K562 (cell line): ENCODE data around the gene DNAJC1. TPM values are rescaled to one million over a fixed set of nuclear protein-coding genes. Genes with fewer than 3 reads are reported as not detected.

Experiments used
- CBX5 ChIP-seq: IDR thresholded peaks from 2 replicates; pipeline ENCODE4 v1.6.1; 2014; ENCODE audit warnings: low read depth, borderline replicate concordance
- CTCF ChIP-seq, 3 experiments: IDR thresholded peaks in 2 of 3; conservative IDR thresholded peaks in 1 of 3; 2 replicates each; pipeline ENCODE4 v1.5.1; 2011 to 2012; ENCODE audit warnings: low read length in 3 of 3, mild to moderate bottlenecking in 3 of 3, control low read depth in 2 of 3, improper control_type of control experiment in 1 of 3, inconsistent platforms in 1 of 3, low read depth in 1 of 3, mixed read lengths in 1 of 3, moderate library complexity in 1 of 3; ENCODE audit not compliant: insufficient read depth in 2 of 3
- CTCFL ChIP-seq: IDR thresholded peaks from 2 replicates; pipeline ENCODE4 v1.6.1; 2011; ENCODE audit warnings: borderline replicate concordance, low read depth, mild to moderate bottlenecking, moderate library complexity, low read length; ENCODE audit not compliant: insufficient read depth, poor library complexity, severe bottlenecking
- ELF2 ChIP-seq: fragments of 250-450 bp; sonication (Bioruptor Pico); IDR thresholded peaks from 2 replicates; pipeline ENCODE4 v1.5.0; 2021; ENCODE audit warnings: mild to moderate bottlenecking
- FOS ChIP-seq: IDR thresholded peaks from 3 replicates; pipeline ENCODE4 v1.6.1; 2011; ENCODE audit not compliant: insufficient read length; ENCODE audit errors: extremely low read depth
- HIVEP1 ChIP-seq: fragments of 250-450 bp; sonication (Bioruptor Pico); IDR thresholded peaks from 2 replicates; pipeline ENCODE4 v1.4.0; 2020; ENCODE audit warnings: mild to moderate bottlenecking
- HLTF ChIP-seq: fragments of 450-650 bp; IDR thresholded peaks from 2 replicates; pipeline ENCODE4 v1.6.1; 2016
- IFI16 ChIP-seq: fragments of 250-450 bp; sonication (Bioruptor Pico); IDR thresholded peaks from 2 replicates; pipeline ENCODE4 v2.1.2; 2022; ENCODE audit warnings: mild to moderate bottlenecking, inconsistent platforms
- NBN ChIP-seq: fragments of 450-650 bp; IDR thresholded peaks from 2 replicates; pipeline ENCODE4 v1.6.1; 2016; ENCODE audit warnings: low read depth, mild to moderate bottlenecking
- RBFOX2 ChIP-seq: fragments of 200-400 bp; formaldehyde crosslinking; IDR thresholded peaks from 2 replicates; pipeline ENCODE4 v1.6.1; 2017; ENCODE audit warnings: low read depth, mild to moderate bottlenecking, low read length, moderate library complexity
- RREB1 ChIP-seq: fragments of 250-450 bp; sonication (Bioruptor Pico); IDR thresholded peaks from 2 replicates; pipeline ENCODE4 v1.4.0; 2020
- SNAPC5 ChIP-seq: fragments of 250-450 bp; sonication (Bioruptor Pico); IDR thresholded peaks from 2 replicates; pipeline ENCODE4 v1.8.0; 2021; ENCODE audit warnings: moderate library complexity, mild to moderate bottlenecking, inconsistent platforms
- ZC3H4 ChIP-seq: sonication (generic); formaldehyde crosslinking; IDR thresholded peaks from 2 replicates; pipeline ENCODE4 v1.9.0; 2021; ENCODE audit warnings: missing genetic modification reagents, borderline replicate concordance
- ZNF124 ChIP-seq: sonication (generic); formaldehyde crosslinking; IDR thresholded peaks from 2 replicates; pipeline ENCODE4 v1.8.1; 2022; ENCODE audit warnings: missing genetic modification reagents
- ZNF197 ChIP-seq: fragments of 200-800 bp; sonication (Bioruptor generic); IDR thresholded peaks from 2 replicates; pipeline ENCODE4 v1.6.1; 2016; ENCODE audit warnings: low read depth, missing genetic modification characterization, missing compliant biosample characterization
- ZNF232 ChIP-seq: sonication (generic); formaldehyde crosslinking; IDR thresholded peaks from 2 replicates; pipeline ENCODE4 v1.8.0; 2022; ENCODE audit warnings: mild to moderate bottlenecking, missing genetic modification reagents
- ZNF280B ChIP-seq: fragments of 250-450 bp; sonication (Bioruptor Pico); IDR thresholded peaks from 2 replicates; pipeline ENCODE4 v1.5.1; 2021; ENCODE audit warnings: mild to moderate bottlenecking
- ZNF347 ChIP-seq: fragments of 450-650 bp; formaldehyde crosslinking; IDR thresholded peaks from 2 replicates; pipeline ENCODE4 v1.4.0; 2020; ENCODE audit warnings: low read depth, mild to moderate bottlenecking, moderate library complexity
- ZNF354B ChIP-seq: fragments of 250-450 bp; sonication (Bioruptor Pico); IDR thresholded peaks from 2 replicates; pipeline ENCODE4 v1.4.0; 2020
- polyA plus RNA-seq, 8 experiments: library from polyadenylated mRNA; depleted of rRNA in 4 of 8; stranded (reverse) in 5 of 8; unstranded in 3 of 8; fragments of >200 nt; fragmentation: Nextera tagmentation in 2 of 8; fragmentation: Illumina TruSeq in 1 of 8; extraction: Ambion mirVana in 2 of 8; extraction: Trizol in 1 of 8; gene quantifications; 2 replicates each; pipeline versions ENCODE4 v1.2.1 to v1.2.3, GENCODE V29; 2011 to 2014; ENCODE audit warnings: inconsistent platforms in 1 of 8, missing spikeins in 1 of 8
- total RNA-seq, 7 experiments: library from RNA; depleted of rRNA in 6 of 7; stranded (reverse); fragments of >200 nt in 6 of 7; fragmentation: Illumina TruSeq in 2 of 7; extraction: Trizol in 2 of 7; gene quantifications; 2 replicates each; pipeline versions ENCODE4 v1.2.1 to v1.2.3, GENCODE V29; 2011 to 2021; ENCODE audit warnings: low replicate concordance in 1 of 7

The DNAJC1 gene
- total and polyA plus RNA-seq, 9 of the 15 experiments (the other 6 are each of a cell fraction or from before 2014, with no cell fraction given), result 5.4 to 77.6 (median 40.3) TPM

- TF ChIP-seq CTCF (IDR thresholded peaks at IDR 0.05 in 2 of 3, conservative IDR thresholded peaks at IDR 0.05 in 1 of 3; ENCODE audit: insufficient read depth in 2 of 3, low read depth in 1 of 3, low read length in 3 of 3) (no peak), IFI16 (CRISPR knock-in tag) (no peak), ZNF280B (CRISPR knock-in tag) (no peak), ZNF354B (CRISPR knock-in tag) (no peak), ZC3H4 (CRISPR knock-in tag) (no peak), NBN (0 out of 2 replicates have a peak, but pooled peaks have one; percentile 54), RREB1 (CRISPR knock-in tag) (no peak), HLTF (no peak), CBX5 (no peak), ZNF232 (CRISPR knock-in tag) (no peak), HIVEP1 (CRISPR knock-in tag) (no peak), RBFOX2 (no peak), ZNF124 (no peak), FOS (no peak), ZNF197 (CRISPR knock-in tag) (no peak), ZNF347 (CRISPR knock-in tag) (no peak), ELF2 (CRISPR knock-in tag) (no peak), SNAPC5 (no peak), CTCFL (no peak)
Measured at GRCh38 chr10:21961847-21962246, 41.7 kb downstream of the DNAJC1 start (continued).
